ENCODE results near the gene CFP.
"Not testable (repeated sequence)": the region's sequence is repeated elsewhere in the genome, so short reads cannot be mapped to it uniquely, and the experiment has no call there.

Gene CFP
- 2.8 to 4.4 reads per million in 2 donors for total RNA-seq

DNA sequence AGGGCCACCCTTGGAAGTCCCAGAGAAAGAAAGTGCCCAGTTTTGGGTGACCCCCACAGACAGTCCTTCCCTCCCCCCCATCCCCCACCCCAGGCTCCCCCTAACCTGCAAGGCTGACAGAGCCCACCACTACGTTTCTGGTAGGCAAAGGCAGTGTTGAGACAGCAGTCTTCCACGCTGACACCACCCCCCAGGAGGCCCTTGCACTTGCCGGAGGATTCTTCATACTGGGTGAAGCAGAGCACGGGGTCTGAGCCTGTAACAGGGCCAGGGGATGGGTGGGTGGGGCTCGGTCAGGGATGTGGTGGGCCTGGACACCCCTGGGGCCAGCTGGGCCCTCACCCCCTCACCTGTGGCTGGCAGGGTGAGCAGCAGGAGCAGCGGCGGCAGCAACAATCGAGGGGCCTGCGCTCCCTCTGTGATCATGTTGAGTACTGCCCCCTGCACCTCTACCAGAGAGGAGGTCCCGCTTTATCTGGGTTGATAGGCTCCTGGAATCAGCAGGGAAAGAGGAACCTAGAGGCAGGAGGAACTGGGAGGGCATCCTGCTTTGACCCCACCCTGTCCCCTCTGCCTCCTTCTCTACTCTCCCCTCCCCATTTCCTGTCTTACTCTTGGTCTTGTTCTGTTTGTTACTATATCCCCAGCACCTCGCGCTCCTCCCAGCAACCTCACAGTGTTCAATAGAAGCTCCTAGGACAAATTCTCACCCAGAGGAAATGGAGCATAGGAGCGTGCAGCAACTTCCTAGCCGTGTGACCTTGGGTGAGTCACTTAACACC, at the start of gene CFP:
Gene CFP (minus strand): TSS at position 512 of the 782 bp plus-strand sequence. CDS start 86 bp downstream, at position 426.
- peak in 1 of 5 experiments; percentile 50 for DNase-seq

DNA sequence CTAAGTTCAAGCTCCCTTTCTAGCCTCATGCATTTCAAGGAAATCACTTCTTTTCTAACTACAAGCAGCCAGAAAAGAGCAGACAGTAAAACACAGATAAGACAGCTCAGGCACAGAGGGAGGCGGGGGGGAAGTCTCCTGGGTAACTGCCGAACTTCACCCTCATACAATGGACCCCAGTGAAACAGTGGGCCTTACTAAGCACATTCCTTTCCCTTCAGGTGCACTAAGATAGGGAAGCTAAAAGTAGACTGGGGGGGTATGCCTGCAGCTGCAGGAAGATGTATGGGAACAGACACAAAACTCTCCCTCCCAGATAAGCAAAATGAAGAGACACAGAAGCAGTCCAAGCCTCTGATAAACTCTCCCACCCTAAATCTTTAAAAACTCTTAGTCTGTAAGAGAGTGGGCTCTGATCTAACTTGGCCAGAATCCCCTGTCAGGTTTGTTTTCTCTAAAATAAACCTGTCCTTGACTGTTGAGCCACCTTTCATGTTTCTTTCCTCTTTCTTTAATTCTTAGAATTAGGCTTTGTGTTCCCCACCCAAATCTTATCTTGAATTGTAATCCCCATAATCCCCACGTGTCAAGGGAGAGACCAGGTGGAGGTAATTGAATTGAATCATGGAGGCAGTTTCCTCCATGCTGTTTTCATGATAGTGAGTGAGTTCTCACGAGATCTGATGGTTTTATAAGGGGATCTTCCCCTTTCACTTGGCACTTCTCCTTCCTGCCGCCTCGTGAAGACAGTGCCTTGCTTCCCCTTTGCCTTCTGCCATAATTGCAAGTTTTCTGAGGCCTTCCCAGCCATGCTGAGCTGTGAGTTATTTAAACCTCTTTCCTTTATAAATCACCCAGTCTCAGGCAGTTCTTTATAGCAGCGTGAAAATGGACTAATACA, 46.5 kb upstream of the CFP start:
- not testable (repeated sequence) for DNase-seq

DNA sequence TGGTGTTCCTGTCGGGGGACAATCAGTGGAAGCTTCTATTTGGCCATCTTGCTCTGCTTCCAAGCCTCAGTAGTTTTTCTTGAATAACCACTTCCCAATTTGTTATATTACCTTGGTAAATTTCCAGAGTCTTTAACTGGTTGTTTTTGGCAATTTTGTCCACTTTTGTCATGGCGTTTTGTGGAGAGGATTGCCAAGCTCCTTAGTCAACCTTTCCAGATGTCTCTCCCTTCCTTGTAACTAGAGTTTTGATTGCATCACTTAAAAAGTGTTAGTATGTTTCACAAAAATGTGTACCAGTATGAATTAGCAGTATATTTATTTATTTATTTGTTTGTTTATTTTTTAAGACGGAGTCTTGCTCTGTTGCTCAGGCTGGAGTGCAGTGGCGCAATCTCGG, 45.0 kb upstream of the CFP start:
- no peak for DNase-seq

DNA sequence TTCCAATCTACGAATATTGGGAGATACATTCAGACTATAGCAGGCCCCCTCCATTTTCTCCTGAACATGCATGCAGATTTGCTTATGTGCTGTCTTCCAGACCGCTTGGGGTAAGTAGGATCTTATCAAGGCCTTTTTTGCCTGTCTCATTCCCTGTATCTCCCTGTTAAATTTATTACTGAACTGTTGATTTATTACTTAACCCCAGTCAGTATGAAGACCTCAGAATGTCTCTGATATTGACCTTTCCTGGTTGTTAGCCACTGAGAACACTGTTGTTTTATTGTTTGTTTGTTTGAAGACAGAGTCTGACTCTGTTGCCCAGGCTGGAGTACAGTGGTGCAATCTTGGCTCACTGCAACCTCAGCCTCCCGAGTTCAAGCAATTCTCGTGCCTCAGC, 36.1 kb upstream of the CFP start:
- not testable (repeated sequence) for DNase-seq

DNA sequence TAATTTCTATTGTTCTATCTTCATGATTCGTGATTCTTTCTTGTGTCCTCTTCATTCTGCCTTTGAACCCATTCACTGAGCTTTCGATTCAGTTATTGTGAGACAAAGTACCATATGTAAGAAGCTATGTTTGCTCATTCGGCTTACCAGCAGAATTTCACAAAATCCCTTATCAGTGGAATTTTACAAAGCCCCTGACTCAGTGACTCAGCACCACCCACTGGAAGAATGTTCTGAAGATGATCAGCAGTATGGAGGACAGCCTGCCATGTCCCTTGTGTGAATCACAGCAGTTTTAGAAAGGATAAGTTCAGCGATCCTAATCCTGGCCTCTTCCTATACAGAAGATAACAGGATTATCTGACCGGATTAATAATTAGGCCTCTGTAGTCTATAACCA, 35.0 kb upstream of the CFP start:
- no peak for DNase-seq

DNA sequence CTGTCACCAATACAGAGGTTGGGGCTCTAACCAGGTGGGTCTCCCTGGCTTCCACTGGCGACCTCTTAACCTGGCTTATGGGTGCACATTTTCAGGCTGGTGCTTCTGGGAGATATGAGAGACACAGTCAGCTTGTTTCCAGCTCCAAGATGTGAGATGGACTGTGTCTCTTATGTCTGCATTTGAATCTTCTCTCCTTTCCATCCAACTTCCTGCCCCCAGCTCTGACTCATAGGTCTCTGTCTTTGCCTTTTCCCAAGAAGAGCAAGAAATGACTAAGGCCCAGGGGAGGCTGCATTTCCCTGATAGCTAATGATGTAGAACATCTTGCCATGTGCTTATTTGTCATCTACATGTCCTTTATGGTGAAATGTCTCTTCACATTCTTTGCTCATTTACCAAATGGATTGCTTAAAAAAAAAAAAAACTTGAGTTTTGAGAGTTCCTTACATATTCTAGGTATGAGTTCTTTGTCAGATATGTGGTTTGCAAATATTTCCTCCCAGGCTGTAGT, 32.5 kb upstream of the CFP start:
- DNase-seq, result peak in 2 of 5 experiments; percentile 18 to 83

DNA sequence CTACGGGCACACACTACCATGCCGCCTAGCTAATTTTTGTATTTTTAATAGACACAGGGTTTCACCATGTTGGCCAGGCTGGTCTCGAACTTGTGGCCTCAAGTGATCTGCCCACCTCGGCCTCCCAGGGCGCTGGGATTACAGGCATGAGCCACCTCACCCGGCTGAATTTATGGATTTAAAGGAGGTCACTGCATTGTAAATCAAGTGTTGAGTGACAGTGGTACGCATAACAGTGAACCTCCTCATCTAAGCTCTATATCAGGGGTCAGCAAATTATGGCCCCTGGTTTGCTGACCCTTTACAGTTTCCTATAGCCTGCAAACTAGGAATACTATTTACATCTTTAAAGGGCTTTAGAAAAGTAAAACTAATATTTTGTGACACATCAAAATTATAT, 31.8 kb upstream of the CFP start:
- no peak for DNase-seq

DNA sequence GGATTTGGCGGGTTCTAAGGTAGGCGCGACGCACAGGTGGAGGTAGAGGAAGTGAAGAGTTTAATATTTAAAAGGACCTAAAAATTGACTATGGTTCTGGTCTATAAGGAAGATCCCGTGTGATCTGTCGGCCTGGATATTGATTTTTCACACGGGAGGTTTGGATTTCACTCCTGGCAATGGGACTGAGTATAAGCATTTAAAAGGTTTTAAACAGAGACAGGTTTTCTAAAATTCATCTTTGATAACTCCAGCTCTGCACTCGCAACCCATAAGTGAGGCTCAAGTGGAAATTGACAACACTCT, 29.6 kb upstream of the CFP start:
- no peak for DNase-seq

DNA sequence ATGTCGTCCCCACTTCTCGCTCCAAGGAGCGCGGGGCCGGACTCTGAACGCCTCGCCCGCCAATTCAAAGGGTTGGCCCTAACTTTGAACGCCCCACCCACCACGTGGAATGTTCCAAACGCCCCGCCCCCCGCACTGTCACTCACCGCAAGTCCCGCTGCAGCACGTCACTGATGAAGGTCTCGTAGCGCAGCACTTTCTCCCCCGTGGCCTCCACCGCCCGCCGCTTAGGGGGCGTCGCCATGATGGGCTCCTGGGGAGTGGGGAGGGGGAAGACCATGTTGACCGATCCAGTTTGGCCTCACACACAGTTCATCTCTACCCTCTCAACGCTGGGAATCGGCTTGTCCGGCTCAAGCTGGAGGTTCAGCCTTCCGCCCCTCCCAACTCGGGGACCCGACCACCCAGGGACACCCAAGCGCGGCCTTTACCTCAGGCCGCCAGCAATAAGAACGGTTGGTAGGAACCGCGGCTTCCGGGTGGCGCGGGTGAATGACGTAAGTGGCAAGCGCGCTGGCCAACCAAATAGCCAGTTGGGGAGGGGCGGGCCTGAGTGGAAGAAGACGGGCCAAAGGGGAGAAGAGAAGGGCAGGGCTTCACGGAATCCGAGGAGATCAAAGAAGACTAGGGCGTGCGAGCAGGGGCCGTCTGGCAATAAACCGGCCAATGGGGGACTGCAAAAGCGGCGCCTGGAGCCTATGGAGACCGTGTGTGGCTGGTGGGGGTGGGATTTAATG, 29.1 kb upstream of the CFP start, which contains the start of gene UXT:
Gene UXT (minus strand): TSS at position 497 of the 737 bp plus-strand sequence. CDS start 253 bp downstream, at position 244.
- peak; percentile 76 to 97 (median 90) for DNase-seq

DNA sequence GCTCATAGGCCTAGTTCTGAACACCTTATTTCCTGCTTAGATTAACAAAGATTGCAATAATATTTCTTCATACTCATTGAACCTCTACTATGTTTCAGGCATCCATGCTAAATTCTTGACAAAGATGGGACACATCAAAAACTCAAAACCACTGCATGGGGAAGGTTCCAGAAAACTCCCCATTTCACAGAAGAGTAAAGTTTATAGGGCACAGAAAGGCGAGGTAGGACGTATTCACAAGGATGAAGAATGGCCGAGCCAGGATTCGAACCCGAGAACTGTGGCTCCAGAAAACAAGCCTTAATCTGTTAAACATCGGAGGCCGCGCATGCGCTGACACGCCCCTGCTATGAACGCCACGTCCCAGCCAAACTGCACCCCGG, 28.6 kb upstream of the CFP start:
- no peak for DNase-seq

DNA sequence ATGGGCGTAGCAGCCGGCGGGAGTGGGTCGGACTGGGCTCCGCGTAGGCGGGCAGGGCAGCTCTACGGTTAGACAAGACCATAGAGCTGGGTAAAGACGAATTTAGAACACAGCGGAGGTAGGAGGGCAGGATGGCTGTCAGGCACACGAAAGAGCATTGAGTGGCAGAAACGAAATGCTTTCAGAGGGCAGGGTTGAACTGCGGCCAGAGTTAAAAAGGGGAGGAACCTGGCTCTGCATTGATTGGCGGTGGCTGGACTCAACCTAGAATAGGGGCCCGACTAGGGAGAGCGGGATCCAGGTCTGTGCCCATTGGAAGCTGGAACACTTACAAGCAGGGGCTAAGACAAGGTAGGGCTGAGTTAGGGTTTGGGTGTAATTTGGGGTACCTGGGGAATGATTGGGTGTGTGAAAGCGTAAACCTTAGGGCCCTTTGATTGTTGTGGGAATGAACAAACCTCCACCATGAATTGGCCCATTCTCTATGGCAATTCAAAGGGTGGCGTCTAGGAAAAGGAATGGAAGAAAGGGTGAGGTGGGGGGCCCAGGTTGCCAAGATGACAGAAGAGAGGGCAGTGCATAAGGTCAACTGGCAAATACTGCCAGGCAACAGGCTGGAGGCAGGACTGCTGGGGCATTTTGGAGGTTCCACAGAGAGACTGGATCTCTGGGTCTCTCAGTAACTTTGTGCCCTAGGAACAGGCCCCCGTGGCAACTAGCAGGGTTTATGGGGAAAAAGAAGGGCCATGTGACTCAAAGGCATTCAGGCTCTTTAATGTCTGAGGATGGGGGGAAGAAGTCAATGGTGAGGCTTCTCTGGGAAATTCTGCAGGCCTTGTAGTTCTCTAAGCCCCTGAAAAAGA, 21.5 kb upstream of the CFP start:
- no peak for DNase-seq

DNA sequence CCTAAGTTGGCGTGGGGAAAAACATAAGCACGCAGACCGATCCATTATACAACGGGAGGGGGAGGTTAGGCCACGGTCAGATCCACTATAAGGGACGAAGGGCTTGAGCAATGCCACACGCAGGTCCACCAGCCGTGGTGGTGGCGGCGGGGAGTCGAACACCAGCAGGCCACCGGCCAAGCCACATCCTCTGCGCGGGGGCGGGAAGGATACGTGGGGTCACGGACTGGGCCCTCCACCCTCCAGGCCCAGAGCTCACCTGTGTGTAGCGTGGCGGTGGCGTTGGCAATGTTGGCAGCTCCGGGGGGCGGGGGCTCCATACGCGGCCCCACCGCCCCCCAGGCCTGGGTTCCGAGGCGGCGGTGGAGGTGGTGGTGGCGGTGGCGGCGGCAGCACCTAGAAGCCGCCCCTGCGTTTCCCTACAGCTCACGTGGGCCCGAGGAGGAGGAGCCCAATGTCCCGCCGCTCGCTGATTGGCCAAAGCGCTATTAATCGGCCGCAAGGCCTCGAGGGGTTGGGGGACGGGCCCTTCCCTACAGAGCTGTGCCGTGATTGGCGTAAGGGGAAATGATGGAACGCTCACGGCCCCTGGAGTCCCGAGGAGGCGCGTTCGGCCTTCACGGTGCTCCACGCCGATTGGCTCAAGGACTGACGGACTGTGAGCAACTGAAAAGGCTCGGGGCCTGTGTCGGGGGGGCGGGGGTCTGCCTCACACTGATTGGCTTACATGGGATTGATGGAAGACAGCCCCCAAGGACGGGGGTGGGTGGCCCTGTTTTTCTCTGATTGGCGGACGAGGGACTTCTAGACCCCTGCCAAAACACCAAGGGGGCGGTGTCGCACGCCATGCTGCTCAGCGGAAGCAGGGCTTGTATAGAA, 20.7 kb upstream of the CFP start, which contains the start of gene ELK1:
Gene ELK1 (minus strand): TSS at position 400 of the 879 bp plus-strand sequence. CDS start 9,122 bp downstream, outside the sequence.
- peak; percentile 64 to 99 (median 86) for DNase-seq

DNA sequence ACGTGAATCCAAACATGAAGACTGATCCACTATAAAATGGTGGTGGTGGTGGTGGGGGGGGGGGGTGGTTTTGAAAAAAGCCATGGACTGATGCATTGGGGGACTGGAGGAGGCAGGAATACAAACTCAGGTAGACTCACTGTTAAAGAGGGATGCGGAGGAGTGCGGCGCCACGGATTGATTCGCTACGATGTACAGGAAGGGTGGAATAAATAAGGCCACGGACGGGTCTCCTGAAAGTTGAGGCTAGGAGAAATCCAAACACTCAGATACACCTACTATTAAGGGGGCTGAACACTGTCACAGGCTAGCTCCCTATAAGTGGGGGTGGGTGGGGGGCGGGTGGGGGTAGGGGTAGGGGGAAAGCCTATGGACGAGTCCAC, 20.0 kb upstream of the CFP start:
- no peak for DNase-seq

DNA sequence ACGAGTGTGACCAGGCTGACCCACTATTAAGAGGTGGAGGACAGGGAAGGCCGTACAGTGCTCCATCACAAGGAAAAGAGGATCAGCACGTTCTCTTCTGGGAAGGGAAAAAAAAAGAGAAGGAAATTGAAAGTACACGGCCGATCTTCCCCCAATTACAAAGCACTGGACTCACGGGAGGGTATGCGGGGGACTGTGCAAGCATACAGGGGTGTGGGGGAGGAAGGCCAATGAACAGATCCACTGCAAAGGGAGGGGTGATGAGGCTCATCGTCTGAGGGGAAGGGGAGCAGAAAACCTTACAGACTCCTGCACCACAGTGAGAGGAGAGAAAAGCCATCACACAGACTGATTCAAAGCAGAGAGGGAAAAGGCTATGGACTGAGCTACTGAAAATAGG, 19.5 kb upstream of the CFP start:
- DNase-seq, result no peak

DNA sequence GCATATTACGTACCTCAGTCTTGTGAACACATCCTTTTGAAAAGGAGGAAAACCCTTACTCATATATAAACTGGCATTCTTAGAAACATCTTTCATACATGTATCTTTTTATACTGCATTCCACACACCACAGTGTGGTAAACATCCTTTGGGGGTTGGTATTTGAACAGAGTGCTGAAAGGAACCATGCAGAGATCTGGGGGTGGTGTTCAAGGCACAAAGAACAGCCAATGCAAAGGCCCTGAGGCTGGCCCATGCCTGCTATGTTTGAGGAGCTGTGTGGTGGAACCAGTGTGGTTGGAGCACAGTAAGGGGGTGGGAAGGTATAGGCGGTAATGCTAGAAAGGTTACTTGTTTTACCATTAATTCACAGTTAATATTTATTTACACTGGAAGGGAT, 18.6 kb upstream of the CFP start:
- peak in 1 of 5 experiments; percentile 59 for DNase-seq

DNA sequence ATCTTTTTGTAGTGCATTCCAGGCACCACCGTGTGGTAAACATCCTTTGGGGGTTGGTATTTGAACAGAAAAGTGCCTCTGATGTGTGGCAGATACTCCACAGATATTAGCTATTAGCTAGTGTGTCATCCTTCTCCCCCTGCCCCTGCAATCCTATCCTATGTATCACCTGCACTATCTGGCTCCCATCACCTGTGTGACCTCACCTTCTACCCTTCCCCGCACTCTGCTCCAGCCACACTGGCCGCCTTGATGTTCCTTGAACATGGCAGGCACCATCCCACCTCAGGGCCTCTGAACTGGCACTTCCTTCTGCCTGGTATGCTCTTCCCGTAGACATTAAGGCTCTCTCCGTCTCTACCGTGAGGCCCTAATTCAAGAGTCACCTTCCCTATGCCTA, 16.9 kb upstream of the CFP start:
- DNase-seq, result no peak

DNA sequence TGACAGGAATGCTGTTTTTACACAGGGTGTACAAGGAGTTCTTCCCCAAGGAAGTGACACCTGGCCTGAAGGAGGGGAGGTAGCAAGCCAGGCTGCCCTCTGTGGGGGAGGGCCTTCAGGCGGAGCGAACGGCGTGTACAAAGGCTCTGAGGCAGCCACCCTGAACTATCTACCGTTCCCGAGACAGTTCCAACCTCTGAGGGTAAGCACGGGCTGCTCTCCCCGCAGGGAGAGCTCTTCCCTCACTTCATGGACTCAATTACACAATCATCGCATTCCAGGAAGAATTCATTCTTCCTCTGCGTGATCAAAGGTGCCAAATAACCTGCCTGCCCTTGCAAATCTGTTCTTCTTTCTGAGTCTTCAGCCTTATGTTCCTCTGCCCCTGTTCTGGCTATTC, 15.8 kb upstream of the CFP start:
- DNase-seq, result no peak

DNA sequence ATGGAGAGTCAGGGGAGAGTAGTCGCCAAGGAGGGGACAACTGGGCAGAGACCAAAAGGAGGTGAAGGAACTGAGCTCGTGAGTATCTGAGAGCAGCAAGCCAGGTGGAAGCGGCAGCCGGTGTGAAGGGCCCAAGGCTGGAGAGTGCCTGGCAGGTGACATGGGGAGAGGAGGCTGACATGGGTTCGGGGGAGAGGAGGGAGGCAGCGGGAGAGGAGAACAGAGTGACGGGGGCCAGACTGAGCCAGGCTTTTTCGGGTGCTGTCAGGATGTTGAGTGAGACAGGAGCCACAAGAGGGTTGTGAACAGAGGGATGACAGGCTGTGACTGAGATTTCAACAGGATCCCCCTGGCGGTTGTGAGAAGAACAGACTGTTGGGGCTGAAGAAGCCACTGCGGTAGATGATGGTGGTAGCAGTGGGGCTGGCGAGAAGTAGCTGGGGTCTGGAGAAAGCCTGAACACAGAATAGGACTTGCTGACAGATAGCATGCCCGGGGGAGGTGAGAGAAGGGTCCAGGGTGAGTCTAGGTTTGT, 14.9 kb upstream of the CFP start:
- peak in 1 of 5 experiments; percentile 52 for DNase-seq

DNA sequence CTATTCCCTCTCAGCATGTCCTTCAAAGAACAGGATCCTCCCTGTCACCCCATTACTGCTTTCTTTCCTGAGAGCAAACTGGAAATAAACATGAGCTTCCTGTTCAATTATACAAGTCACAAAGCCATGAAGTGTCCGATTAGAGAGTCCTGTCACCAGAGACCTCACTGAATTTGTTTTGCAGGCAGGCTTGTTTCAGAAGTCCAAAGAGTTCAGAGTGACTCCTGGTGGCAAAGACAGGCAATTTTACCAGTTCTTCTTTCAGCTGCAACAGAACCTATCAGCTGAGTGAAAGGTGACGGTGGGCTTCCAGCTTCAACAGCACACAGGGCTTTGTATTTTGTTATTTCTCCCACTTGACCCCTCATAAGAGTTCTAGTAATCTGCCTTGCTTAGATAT, 14.2 kb upstream of the CFP start:
- peak in 1 of 5 experiments; percentile 16 for DNase-seq

DNA sequence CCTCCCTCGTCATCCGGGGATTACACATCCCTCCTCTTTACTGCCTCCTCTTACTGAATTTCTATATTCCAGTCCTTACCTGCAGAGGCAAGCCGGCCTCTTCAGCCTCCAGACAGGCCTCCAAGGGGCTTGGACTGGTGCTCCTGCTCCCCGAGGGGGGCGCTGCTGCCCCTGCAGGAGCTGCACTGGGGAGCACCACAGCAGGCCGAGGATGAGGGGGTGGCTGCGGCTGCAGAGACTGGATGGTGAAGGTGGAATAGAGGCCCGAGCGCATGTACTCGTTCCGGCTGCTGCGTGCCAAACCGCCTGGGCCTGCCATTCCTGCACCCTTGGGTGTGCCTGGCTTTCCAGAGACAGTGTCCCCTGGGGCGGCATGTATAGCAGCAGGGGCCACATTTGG, 9.1 kb upstream of the CFP start:
- no peak for DNase-seq
